Diencephalon (tissue), 1 donor: Measurements from ENCODE around the gene APPL1. TPM values are rescaled to one million over a fixed set of nuclear protein-coding genes. Genes with fewer than 3 reads are reported as not detected.

ENCODE experiments used
- total RNA-seq: library from RNA; depleted of rRNA; stranded (reverse); fragments of >200 nt; gene quantifications from one replicate; pipeline ENCODE4 v1.2.3, GENCODE V29; 2014

APPL1 gene, protein sequence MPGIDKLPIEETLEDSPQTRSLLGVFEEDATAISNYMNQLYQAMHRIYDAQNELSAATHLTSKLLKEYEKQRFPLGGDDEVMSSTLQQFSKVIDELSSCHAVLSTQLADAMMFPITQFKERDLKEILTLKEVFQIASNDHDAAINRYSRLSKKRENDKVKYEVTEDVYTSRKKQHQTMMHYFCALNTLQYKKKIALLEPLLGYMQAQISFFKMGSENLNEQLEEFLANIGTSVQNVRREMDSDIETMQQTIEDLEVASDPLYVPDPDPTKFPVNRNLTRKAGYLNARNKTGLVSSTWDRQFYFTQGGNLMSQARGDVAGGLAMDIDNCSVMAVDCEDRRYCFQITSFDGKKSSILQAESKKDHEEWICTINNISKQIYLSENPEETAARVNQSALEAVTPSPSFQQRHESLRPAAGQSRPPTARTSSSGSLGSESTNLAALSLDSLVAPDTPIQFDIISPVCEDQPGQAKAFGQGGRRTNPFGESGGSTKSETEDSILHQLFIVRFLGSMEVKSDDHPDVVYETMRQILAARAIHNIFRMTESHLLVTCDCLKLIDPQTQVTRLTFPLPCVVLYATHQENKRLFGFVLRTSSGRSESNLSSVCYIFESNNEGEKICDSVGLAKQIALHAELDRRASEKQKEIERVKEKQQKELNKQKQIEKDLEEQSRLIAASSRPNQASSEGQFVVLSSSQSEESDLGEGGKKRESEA
- 141 TPM for total RNA-seq

DNA sequence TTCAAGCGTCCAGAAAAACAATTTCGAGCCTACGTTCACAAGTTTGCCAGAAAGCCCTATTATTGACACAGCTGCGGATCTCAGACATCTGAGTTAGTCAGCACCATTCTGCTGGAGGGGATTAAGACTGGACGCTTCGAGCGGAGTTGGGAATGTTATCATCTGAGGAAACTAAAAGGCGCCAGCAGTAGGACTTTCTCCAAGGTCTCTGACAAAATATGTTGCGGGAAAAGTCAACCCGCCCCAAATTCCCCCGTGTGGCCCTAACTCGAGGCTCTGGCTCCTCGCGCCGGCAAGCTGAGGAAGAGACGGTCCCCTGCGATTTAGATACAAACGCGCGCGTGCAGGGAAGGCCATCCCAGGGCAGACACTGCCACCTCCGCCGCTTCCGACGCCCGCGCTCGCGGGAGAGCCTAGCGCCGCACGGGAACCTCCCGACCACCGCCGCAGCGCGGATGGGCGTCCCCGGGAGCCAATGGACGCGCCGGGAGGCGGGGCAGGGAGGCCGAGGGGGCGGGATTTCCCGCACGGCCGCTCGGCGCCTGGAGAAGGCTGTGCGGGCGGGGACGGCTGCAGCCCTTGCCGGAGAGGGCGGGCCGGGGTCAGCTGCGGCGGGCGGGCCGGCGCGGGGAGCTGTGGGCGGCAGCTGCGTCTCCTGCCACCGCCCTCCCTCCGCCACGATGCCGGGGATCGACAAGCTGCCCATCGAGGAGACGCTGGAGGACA lies at the start of gene APPL1:
APPL1 (plus strand) TSS at position 526 of the 726 bp plus-strand sequence; CDS start at position 681, 155 bp downstream.

GRCh38 chr3:57199895-57200297 lies 27.6 kb upstream of the APPL1 start, which contains the start of gene HESX1:
TSS of gene HESX1 (minus strand) at chr3:57199978. CDS start at chr3:57199918, 60 bp downstream.

DNA sequence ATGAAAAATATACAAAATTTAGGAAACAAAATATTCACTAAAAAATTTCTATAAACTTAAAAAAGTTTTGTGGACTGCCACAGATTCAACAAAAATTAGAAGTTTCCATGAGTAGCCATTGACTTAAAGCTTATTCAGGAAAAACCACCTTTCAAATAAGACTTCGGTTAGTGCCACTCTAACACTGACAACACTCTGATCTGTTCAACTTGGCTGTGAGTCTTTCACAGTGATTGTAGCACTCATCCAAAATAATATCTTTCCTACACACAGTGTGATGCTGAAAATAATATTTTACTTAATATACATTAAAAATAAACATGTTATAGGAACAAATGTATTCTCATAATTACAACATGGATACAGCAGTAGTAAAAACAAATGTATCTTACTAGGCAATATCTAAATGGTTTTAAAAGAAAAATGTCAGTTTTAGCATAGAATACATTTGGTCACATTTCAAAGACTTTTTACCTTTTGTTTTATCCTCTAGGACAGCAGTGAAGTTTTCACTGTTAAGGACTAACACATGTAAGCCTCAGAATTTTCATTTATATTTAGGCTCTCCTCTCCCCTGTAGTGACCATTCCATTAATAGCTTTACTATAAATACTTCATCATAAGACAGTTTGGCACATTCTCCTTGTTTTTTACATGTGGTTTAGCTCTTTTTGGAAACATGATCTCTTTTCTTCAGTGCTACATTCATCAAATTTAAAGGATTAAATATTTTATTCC lies 64.8 kb downstream of the APPL1 start, which contains the start of gene ASB14:
ASB14 (minus strand) TSS at position 527 of the 738 bp plus-strand sequence. CDS start 652 bp downstream, outside the sequence.

Other genes with a start within 250 kb of the APPL1 start
- not detected for gene SPATA12, start 167.1 kb upstream of the APPL1 start, total RNA-seq
- gene IL17RD, start 62.4 kb upstream of the APPL1 start, total RNA-seq: 27.7 TPM
- not detected for gene HESX1, start 27.8 kb upstream of the APPL1 start, total RNA-seq
- gene ASB14, start 65.0 kb downstream of the APPL1 start, total RNA-seq: 0.69 TPM